Measurements from ENCODE around the gene PLEKHG4B.

DNA sequence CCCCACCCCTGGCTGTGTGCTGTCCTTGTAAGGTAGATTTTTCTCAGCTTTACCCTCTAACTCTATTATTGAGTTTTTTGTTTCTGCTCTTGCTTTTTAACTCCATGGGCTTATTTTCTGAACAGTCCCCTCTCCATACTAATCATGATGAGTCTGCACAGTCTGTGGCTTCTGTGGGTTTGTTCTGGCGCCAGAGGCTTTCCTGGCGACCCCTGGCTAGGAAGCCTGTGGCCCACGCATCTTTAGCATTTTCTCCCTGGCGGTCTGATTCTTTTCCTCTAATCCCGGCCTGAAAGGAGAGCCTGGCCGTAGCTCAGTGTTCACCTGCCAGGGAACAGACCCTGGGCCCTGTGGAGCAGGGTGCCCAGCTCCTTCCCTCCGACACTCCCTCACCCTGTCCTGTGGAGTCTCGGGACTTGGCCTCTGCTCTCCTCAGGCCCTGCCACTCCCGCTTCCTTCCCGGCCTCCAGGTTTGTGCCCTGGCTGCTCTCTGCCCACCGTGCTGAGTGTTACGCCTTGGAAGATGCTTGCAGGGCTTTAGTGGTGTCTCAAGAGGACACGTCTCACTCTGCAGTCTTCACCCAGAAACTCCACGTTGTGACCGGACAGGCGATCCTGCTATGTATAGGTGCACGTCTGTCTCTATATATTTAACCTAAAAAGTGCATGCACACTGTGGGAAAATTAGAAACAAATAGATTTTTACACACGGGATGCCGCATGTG lies 67.6 kb downstream of the PLEKHG4B start:
- no peak for TF ChIP-seq POLR2AphosphoS5 (IDR thresholded peaks at IDR 0.05; ENCODE audit: low read depth, low read length)
- no peak for TF ChIP-seq TAF1 (IDR thresholded peaks at IDR 0.05; ENCODE audit: low read depth, low read length)
- TF ChIP-seq POU2F2 (IDR thresholded peaks at IDR 0.05; ENCODE audit: low read depth, low read length): no peak
- no peak for TF ChIP-seq POLR2A (IDR thresholded peaks at IDR 0.05; ENCODE audit: low read depth, low read length)
- TF ChIP-seq SPI1 (IDR thresholded peaks at IDR 0.05; ENCODE audit: low read depth, low read length): no peak
- TF ChIP-seq PAX5 (IDR thresholded peaks at IDR 0.05; ENCODE audit: insufficient read depth, low read length, severe bottlenecking): no peak
